HepG2 (cell line): ENCODE data around the gene OSBPL8. TPM values are rescaled to one million over a fixed set of nuclear protein-coding genes. Genes with fewer than 3 reads are reported as not detected.

Experiments
- ARID2 ChIP-seq: sonication (generic); formaldehyde crosslinking; IDR thresholded peaks from 2 replicates; pipeline ENCODE4 v1.8.1; 2022; ENCODE audit warnings: mild to moderate bottlenecking, missing genetic modification reagents, borderline replicate concordance
- BCL6 ChIP-seq: IDR thresholded peaks from 2 replicates; pipeline ENCODE4 v1.6.1; 2016; ENCODE audit warnings: missing genetic modification reagents, missing compliant biosample characterization
- CAMTA2 ChIP-seq: sonication (generic); formaldehyde crosslinking; IDR thresholded peaks from 2 replicates; pipeline ENCODE4 v1.4.0; 2020; ENCODE audit warnings: mild to moderate bottlenecking, missing genetic modification reagents, borderline replicate concordance
- CEBPZ ChIP-seq: IDR thresholded peaks from 2 replicates; pipeline ENCODE4 v1.6.1; 2012; ENCODE audit warnings: low read length, improper control_type of control experiment
- GABPB1 ChIP-seq: IDR thresholded peaks from 2 replicates; pipeline ENCODE4 v1.6.1; 2016; ENCODE audit warnings: mild to moderate bottlenecking, missing genetic modification reagents, moderate library complexity, missing compliant biosample characterization
- HNRNPH1 ChIP-seq: fragments of 200-400 bp; formaldehyde crosslinking; optimal IDR thresholded peaks from 2 replicates; pipeline ENCODE3; 2017; ENCODE audit warnings: mild to moderate bottlenecking, low read depth, low read length
- KMT2B ChIP-seq: IDR thresholded peaks from 2 replicates; pipeline ENCODE4 v1.6.1; 2016; ENCODE audit warnings: missing genetic modification reagents, missing compliant biosample characterization
- NR3C1 ChIP-seq: sonication (generic); formaldehyde crosslinking; IDR thresholded peaks from 2 replicates; pipeline ENCODE4 v1.4.0; 2020; ENCODE audit warnings: missing genetic modification reagents
- PAX8 ChIP-seq: sonication (generic); formaldehyde crosslinking; IDR thresholded peaks from 2 replicates; pipeline ENCODE4 v1.8.0; 2022; ENCODE audit warnings: mild to moderate bottlenecking, missing genetic modification reagents, borderline replicate concordance
- SMARCC2 ChIP-seq: fragments of 450-650 bp; IDR thresholded peaks from 2 replicates; pipeline ENCODE4 v1.6.1; 2017; ENCODE audit warnings: antibody characterized with exemption, mild to moderate bottlenecking
- THAP9 ChIP-seq: sonication (generic); formaldehyde crosslinking; IDR thresholded peaks from 2 replicates; pipeline ENCODE4; 2020; ENCODE audit warnings: missing genetic modification reagents, mild to moderate bottlenecking, borderline replicate concordance
- TIGD3 ChIP-seq: sonication (generic); formaldehyde crosslinking; IDR thresholded peaks from 2 replicates; pipeline ENCODE4 v1.5.1; 2020; ENCODE audit warnings: mild to moderate bottlenecking, missing genetic modification reagents, borderline replicate concordance
- ZFP36L2 ChIP-seq: sonication (generic); formaldehyde crosslinking; IDR thresholded peaks from 2 replicates; pipeline ENCODE4 v1.4.0; 2020; ENCODE audit warnings: missing genetic modification reagents
- ZNF136 ChIP-seq: sonication (generic); formaldehyde crosslinking; IDR thresholded peaks from 2 replicates; pipeline ENCODE4 v1.8.1; 2022; ENCODE audit warnings: low read depth, mild to moderate bottlenecking, moderate library complexity, missing genetic modification reagents
- ZNF160 ChIP-seq: sonication (generic); formaldehyde crosslinking; IDR thresholded peaks from 2 replicates; pipeline ENCODE4 v1.8.0; 2022; ENCODE audit warnings: mild to moderate bottlenecking, inconsistent platforms, missing genetic modification reagents
- ZNF280B ChIP-seq: sonication (generic); formaldehyde crosslinking; IDR thresholded peaks from 2 replicates; pipeline ENCODE4 v1.5.0; 2020; ENCODE audit warnings: missing genetic modification reagents, mild to moderate bottlenecking, borderline replicate concordance
- ZNF770 ChIP-seq: sonication (generic); formaldehyde crosslinking; IDR thresholded peaks from 2 replicates; pipeline ENCODE4 v1.5.0; 2020; ENCODE audit warnings: mild to moderate bottlenecking, missing genetic modification reagents
- polyA plus RNA-seq, 8 experiments: library from polyadenylated mRNA; depleted of rRNA in 3 of 8; stranded (reverse) in 7 of 8; unstranded in 1 of 8; fragments of >200 nt; fragmentation: Illumina TruSeq in 4 of 8; extraction: Trizol in 4 of 8; gene quantifications; 2 replicates each; pipeline versions ENCODE4 v1.2.1 to v1.2.3, GENCODE V29; 2011 to 2016; ENCODE audit warnings: low read depth in 4 of 8, missing spikeins in 1 of 8, mixed read lengths in 1 of 8; ENCODE audit not compliant: insufficient read depth in 1 of 8
- total RNA-seq, 5 experiments: library from RNA; depleted of rRNA; stranded (reverse); fragments of >200 nt; fragmentation: Illumina TruSeq; extraction: Trizol; gene quantifications; 2 replicates each; pipeline ENCODE4 v1.2.3, GENCODE V29; 2016; ENCODE audit warnings: low read depth in 1 of 5

The OSBPL8 gene
- total and polyA plus RNA-seq, 2 of the 13 experiments (the other 11 are each of a cell fraction or from before 2014, with no cell fraction given): 11.0 to 33.9 TPM

- TF ChIP-seq ZNF280B (CRISPR knock-in tag): no peak
- TF ChIP-seq KMT2B (CRISPR knock-in tag): peak; percentile 94
- no peak for TF ChIP-seq ZFP36L2 (CRISPR knock-in tag)
- TF ChIP-seq ZNF770 (CRISPR knock-in tag): peak; percentile 87
- TF ChIP-seq CEBPZ: no peak
- no peak for TF ChIP-seq BCL6 (CRISPR knock-in tag)
- no peak for TF ChIP-seq NR3C1 (CRISPR knock-in tag)
- no peak for TF ChIP-seq HNRNPH1
- TF ChIP-seq ARID2 (CRISPR knock-in tag): no peak
- TF ChIP-seq TIGD3: no peak
- peak; percentile 92; the same call in 1 of the 2 replicates for TF ChIP-seq CAMTA2 (CRISPR knock-in tag)
- peak; percentile 98 for TF ChIP-seq GABPB1 (CRISPR knock-in tag)
- TF ChIP-seq SMARCC2: no peak
- no peak for TF ChIP-seq ZNF136 (CRISPR knock-in tag)
- peak; percentile 82 for TF ChIP-seq THAP9
- TF ChIP-seq ZNF160: no peak
- 0 out of 2 replicates have a peak, but pooled peaks have one; percentile 71 for TF ChIP-seq PAX8 (CRISPR knock-in tag)
Measured at GRCh38 chr12:76348079-76348901, 211.3 kb downstream of the OSBPL8 start, which contains the start of gene BBS10 (continued).
